Measurements from ENCODE around the gene RAD51B.

Gene RAD51B

DNA sequence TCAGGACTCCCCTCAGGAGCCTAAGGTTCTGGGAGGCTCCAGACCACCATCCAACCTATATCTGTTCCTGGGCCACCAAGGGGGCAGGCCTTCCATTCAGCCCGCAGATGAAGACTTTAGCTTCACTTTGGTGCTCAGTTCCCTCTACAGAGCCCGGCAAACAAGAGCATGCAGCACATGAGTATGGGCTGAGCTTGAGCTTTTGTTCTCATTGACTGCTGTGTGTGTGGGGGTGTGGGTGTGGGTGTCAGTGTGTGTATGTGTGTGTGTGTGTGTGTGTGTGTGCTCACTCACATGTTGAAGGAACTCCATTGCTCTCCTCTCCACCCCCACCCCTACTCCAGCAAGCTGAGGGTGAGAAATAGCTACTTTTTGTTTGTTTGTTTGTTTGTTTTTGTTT is 754.1 kb downstream of the RAD51B start:
- DNase-seq: no peak

DNA sequence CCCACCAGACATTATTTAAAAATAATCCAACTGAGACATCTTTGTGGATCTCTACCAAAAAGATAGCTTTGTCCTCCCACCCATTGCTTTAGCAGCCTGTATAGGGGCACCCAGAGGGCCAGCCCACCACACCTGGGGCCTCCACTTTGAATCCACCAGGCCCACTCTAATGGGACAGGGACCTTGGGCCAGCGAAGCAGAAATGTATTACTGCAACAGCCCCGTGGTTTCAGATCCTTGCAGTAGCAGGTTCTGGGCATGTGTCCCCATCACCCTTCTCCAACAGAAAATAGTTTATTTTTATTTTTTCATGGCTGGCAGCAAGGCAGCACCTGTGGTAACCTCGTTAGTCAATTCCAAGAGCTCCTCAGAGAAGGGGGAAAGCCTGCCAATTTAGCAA is 754.9 kb downstream of the RAD51B start:
- no peak for DNase-seq

DNA sequence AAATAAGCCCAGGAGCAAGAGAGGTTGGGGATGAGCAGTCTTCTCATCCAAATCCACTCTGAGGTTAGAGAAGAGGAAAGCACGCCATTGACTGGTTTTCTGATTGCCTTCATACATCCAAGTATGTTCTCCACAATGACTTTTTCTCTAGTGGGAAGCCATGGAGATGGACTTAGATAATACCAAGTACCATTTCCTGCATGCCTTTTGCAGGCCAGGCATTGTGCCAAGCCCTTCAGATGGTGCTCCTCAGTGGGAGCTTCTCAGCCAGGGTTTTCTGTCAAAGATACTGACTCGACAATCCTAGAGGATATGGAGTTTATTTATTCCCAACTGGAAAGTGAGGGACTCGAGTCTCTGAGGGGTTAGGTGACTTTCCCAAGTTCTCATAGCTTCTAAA is 755.3 kb downstream of the RAD51B start:
- no peak for DNase-seq

DNA sequence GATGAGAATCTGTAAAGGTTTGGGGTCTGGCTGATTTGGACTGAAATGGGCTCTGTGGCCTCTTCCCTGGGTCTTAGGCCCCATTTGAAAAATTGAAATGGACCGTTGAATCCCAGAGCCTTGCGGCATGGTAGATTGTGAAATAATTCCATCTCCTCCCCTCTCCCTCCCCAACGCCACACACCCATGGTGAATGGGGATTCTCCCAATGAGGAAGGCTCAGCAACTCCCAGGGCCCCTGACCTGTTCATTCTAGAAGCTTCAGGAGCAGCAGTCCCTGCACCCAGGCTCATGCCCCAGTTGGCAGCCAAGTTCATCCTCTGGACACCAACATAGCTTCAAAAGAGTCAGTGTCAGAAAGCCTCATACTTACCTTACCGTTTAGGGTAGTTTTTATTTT is 755.8 kb downstream of the RAD51B start:
- DNase-seq: no peak

DNA sequence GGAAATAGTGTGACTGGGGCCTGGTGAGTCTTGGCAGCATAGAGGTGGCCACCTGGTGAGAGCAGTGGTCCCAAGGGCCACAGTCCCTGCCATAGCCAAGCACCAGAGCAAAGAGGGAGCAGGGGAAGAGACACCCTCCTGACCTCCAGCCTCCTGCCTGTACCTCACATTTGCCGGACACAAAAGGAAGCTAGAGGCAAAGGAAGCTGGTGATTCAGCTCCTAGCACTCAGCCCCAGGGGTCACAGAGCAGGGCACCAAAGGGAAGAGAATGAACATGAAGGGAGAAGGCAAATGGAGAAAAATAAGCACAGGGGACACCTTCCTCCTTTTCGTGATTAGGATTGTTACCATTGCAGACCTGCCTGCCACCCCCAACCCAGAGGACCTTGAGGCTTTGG is 756.5 kb downstream of the RAD51B start:
- no peak for DNase-seq

DNA sequence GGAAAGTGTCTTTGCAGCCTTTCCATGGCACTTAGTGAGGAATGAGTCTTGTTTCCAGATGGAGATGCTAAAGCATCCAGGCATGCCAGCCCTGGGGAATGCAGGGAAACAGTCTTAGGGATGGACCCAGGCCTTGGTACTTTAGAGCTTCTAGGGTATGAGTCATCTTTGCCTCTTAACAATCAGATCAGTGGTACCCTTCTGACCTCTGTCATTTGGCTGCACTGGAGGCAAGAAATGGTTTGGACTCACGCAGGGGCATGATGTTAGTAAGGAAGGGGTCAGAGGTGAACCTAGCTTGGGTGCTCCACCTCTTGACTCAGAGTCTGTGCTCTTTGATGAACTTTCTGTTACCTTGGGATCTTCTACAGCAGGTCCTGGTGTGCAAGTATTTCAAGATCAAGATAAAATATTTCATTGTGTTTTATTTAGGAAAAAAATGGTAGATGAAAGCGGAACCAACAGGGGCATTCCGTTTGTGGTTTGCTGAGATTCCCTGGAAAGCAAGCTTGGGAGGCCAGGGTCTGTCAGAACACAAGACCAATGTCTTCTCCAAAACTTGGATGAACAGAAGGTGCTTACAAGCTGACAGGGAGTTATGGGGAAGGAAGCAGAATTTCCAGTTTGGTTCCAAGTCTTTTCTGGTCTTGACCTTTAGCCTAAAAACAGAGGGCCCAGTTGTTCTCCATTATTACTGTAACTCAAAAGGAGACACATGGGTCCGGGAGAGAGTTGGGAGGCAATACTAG is 757.1 kb downstream of the RAD51B start:
- no peak for DNase-seq

DNA sequence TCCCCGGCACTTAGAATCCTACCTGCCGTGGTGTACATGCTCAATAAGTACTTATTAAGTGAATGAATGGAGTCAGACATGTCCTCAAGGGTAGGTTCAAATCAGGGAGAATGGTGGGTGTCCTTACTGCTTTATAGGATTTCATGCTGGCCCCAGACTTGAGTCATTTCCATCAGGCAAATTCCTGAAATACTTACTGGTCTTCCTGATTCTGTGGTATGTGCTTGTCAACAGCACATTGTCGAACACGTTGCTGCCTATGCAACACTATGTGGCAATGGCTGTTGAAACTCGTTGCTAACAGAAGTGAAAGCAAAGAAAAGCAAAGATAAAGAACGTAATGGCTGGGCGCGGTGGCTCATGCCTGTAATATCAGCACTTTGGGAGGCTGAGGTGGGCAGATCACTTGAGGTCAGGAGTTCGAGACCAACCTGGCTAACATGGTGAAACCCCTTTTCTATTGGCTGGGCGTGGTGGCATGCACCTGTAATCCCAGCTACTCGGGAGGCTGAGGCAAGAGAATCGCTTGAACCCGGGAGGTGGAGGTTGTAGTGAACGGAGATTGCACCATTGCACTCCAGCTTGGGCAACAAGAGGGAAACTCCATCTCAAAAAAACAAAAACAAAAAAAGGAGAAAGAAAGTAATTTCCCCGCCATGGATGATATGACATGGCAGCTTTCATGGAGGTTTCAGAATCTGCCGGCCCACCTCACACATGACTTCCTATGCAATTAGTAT is 758.4 kb downstream of the RAD51B start:
- DNase-seq: no peak

DNA sequence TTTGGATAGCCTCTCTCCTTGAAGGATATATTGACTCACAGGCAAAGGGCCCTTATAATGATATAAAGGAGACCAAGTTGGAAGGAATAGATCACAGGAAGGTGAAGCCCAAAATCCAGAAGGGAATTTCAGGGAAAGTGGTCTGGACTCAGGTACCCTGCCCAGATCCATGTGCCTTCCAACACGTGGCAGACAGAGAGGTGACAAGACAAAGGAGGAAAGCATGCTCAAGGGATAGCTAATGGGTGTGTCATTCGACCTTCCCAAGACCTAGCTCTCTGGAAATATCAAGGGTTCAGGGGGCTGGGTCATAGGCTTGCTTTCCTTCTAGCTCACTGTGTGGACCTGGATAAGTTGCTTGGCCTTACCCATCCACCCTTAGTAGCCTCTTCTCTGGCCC is 759.0 kb downstream of the RAD51B start:
- DNase-seq: no peak

DNA sequence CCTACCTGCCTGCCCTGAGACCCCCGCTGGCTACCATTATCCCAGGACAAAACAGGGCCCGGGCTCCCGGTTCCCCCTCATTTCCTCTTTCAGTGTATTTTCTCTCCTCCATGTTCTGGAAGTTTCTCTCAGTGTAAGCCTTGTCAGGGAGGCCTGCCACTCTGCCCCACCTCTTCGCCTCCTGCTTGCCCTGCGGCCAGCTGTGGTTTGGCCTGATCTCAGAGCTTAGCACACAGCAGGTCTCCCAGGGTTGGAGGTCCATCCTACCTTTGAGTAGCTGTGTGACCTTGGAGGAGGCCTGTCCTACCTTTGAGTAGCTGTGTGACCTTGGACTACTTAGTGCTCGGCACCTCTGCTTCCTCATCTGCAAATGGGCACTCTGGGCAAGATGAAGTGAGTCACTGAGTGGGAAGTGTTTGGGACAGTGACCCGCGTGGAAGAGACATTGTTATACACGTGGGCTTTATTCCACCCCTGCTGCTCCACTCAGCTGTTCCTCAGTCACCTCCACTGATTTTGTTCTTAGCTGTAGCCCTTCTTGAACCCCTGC is 760.6 kb downstream of the RAD51B start:
- no peak for DNase-seq

DNA sequence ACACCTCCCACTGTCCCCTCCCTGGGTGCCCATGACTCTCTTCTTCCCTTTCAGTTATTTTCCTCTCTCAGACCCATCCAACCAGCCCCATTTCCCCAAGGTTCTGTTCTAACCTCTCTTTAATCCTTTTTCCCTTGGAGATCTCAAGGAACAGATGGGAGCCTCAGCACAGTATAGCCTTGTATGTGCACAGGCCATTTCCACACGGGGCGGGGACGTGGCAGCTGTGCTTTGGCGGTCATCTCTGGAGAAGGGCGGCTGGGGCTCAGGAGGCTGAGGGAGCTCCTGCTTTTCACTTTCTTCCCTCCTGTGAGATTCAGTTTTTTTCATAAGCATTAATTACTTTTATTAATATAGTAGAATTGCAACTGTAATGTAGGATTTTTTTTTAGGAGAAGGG is 761.1 kb downstream of the RAD51B start:
- DNase-seq: no peak

DNA sequence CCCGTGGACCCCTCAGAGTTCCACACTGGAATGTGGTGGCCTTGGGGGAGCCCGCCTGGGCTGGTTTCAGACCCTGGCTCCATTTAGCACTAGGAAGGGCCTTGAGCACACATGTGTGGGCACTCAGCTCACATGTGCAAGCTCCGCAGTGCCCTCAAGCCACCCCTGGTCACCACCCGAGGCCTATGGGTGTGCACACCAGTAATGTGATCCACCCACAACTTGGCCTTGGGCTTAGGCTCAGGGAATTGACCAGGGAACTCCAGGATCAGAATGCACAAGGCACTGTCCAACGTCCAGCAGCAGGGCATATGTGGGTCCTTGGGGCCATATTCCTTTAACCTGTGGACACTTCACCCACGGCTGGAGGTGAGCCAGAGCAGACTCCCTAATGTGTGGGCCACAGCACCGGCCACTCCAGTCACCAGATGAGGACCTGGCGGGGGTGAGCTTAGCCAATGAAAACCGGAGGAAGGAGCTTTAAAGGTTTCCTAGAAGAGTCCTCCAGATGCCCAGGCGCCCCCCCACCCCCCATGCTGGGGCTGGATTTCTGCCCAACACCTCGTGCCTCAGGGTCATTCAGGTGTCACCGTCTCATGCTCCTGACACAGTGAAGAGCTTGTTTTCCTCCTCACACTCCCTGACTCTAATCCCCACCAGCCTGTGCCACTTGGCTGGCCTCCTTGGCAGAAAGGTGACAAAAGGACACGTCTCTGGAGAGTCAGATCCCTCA is 764.1 kb downstream of the RAD51B start:
- DNase-seq: no peak

DNA sequence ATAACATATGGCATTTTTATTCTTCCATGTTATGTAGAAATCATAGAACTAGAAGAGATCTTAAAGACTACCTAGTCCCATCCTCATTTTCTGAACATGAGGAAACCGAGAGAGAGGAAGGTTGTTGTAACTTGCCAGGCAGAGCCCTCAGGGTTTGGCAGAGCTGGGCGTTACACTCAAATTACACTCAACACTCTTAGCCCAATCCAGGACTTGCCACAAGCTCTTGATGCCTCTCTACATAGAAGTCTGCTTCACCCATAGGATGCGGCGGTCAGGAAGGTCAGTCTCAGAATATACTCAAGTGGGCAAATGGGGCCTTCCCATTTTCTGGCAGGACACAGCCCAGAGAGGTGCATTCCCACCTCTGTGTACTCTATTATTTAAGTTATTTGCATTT is 765.2 kb downstream of the RAD51B start:
- DNase-seq: no peak

DNA sequence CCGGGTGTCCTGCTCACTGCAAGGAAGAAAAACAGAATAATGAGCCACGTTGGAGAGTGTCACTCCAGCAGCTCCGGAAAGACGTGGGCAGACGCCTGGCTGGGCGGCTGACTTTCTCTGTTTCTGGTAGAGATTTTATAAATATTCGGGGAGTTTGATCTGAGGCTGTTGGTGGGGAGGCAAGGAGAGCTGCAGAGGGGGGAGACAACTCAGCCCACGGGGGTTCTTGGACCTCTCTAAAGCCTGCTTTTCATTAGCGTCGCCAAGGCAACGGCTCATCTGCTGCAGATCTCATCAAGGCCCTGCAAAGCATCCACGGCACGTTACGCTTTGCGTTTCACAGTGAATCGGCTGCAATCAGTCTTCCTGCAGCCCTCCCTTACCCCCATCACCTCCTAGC is 766.1 kb downstream of the RAD51B start:
- DNase-seq: no peak

DNA sequence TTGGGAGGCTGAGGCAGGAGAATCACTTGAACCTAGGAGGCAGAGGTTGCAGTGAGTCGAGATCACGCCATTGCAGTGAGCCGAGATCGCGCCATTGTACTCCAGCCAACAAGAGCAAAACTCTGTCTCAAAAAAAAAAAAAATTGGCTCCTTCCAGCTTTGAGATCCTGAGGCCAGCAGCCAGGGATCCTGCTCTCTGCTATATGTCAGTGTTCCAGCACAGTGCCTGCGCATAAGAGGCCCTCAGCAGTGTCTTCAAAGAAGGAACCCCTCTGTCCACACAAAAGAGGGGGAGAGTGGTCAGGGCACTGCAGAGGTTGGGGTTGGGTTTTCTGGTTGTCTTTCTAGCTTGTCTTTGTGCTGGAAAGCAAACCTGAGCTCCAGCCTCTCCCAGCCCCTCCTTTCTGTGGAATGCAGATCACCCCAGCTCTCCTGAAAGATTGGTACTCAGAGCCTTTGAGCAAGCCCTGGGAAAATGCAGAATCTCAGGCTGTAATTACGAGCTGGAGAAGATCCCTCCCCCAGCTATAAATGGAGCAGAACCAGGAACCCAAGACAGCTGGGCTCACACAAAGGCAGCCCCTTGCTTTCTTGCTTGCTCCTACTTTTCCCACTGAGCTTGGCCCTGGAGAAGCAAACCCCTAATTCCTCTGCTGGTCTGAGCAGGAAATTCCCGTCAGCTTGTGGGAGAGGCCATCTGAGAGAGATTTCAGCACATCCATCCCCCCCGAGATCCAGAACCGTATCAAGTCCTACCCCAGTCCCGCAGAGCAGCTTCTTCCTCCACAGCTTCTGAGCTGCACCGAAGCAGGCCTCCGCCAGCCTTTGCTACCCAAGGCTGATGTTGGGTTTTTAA is 767.5 kb downstream of the RAD51B start:
- DNase-seq: no peak

DNA sequence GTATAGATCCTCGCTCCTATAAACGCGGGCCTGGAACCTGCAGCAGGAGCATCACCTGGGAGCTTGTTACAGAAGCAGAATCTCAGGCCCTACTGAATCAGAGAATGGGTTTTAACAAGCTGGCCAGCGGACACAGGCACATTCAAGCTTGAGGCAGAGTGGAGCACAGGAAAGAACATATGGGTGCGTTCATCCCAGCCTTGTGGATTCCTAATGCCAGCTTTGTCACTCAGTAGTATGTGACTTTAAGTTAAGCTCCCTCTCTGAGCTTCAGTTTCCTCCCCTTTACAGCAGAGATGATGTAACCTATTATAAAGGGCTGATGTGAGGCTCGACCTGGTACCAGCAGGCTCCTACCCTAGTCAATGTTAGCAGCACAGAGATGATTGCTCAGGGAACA is 768.4 kb downstream of the RAD51B start:
- no peak for DNase-seq

DNA sequence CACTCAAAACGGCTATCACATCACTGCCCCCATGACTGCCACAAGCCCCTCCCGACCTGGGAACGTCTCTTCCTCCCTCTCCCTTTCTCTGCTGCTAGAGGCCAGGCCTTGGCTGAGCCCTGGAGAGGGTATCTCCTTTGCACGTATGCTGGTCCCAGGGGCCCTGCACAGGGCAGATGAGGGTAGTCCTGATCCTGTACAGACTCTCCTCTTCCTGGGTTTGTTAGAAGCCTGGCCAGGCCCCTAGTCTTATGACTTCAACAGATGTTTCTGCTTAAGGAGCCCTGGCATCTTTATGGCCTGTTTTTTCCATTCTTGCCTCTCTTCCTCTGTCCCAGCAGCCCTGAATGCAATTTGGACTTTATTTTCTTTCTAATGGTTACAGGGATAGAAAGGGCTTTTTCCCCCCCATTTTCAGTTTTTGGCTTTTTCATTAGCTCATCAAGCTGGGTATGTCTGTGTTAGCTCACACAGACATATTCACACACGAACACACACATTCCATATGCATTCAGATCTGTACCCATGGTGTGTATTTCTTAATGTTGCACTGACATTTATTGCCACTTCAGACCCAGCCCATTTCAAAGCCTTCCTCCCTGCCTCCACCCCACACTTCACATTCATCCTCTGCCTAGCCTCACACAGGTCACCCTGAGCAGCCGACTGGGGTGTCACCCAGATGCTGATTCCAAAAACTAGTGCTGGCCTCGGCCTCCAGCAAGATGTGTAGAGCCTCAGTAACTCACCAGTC is 770.0 kb downstream of the RAD51B start:
- no peak for DNase-seq

DNA sequence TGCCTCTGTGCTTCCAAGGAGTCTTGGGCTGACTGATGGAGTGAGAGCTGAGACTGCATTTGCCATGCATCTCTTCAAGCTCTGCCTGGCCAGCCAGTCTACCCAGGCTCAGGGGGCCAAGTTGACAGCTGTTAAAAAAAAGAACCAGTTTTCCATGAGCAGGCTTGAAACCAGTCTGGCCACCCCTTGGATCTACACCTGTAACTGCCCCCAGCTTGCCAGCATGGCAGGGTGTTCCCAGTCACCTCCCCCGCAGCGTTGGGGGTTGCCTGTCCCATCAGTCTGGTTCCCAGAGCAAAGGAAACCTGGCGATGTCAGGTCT is 770.6 kb downstream of the RAD51B start:
- DNase-seq: no peak

DNA sequence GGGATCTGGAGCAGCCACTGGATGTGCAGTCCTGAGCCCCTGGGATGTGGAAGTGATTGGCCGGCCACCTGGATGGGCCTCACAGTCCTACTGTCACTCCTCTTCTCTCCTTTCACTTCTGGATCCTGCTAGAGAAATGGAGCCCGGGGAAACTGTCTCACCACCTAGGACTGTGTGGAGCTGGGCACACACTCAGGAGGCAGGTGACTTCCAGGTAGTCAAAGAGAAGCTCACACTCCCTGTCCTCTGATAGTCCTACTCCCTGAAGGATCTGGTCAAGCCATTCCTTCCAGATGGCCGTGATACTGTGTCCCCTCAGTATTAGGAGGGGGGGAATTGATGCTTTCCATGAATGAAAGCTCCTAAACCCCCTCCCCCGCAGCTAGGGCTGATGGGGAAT is 772.2 kb downstream of the RAD51B start:
- DNase-seq: no peak

DNA sequence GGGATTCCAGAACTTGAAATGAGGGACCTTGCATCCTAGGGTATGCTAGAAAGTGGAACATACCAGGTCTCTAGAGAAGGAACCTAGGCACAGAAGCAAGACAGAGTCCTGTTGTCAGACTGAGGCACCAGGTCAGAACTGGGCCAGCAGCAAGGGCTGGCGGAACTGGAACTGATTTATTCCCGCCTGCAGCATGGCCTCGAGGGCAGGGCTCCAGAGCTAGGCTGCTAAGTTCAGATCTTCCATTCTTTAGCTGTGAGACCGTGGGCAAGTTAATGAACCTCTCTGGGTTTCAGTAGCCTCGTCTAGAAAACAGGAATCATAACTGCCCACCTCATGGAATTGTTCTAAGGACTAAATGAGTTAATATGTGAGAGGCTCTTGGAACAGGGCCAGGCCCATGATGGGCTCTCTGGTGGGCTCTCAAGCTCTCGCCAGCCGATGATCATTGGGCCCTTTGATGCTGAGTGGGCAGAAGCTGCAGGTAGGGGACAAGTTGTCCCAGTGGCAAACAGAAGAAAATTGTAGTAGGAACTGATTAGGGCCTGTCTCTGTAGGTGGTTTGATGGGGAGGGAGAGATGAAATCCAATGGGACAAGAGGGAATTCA is 773.5 kb downstream of the RAD51B start:
- no peak for DNase-seq

DNA sequence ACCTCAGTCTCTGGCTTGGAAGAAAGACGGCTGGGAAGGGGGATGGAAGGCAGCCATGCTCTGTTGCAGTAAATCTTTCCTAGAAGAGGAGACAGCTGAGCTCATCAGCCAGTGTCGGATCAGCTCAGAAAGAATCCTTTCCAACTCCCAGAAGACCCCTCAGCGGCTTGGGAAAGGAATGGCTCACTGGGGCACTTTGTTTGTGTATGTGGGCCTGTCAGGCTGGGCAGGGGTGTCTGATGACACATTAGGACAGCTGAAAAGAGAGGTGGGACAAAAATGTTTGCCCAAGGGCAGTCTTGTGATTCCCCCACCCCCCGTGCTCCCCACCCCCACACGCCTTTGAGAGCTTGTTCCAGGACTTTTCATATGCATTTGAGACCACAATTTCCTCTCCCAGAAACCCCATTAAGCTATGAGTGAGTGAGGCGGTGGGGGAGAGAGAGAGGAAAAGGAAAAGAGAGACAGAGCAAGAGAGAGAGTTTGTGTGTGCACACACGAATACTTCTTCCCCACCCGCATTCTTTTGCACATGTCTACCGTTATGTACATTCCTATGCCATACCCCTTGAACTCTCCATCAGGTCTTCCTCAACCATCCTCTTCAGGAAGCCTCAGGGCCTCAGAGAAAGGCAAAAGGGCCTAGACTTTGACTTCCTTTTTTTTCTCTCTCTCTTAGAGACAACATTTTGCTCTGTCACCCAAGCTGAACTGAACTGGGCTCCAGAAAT is 774.4 kb downstream of the RAD51B start:
- no peak for DNase-seq

All from CD4-positive, alpha-beta T cell treated with Interleukin-17A for 1 hour (primary cell).